Measurements from ENCODE around the gene CTNNA3.

DNA sequence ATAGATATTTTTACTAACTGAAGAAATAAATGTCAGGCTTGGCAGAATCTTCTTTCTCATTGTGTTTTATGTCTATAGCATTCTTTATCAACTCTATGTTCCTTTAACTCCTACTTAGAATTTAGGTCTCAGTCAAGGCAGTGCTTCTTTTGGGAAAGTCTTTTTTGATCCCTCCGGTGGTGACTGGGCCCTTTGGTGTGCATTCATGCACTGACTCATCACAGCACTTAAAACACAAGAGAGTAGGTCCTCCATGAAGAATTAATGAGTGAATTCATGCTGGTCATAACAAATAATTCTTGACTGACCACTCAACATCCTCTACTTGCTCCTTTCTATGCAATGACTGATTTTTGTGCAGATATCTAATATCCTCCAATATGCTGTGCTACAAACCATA, 1229.0 kb downstream of the CTNNA3 start:
- no peak for TF ChIP-seq EZH2phosphoT487 (conservative IDR thresholded peaks at IDR 0.05; ENCODE audit: low read length)
- TF ChIP-seq, protein P1, sequence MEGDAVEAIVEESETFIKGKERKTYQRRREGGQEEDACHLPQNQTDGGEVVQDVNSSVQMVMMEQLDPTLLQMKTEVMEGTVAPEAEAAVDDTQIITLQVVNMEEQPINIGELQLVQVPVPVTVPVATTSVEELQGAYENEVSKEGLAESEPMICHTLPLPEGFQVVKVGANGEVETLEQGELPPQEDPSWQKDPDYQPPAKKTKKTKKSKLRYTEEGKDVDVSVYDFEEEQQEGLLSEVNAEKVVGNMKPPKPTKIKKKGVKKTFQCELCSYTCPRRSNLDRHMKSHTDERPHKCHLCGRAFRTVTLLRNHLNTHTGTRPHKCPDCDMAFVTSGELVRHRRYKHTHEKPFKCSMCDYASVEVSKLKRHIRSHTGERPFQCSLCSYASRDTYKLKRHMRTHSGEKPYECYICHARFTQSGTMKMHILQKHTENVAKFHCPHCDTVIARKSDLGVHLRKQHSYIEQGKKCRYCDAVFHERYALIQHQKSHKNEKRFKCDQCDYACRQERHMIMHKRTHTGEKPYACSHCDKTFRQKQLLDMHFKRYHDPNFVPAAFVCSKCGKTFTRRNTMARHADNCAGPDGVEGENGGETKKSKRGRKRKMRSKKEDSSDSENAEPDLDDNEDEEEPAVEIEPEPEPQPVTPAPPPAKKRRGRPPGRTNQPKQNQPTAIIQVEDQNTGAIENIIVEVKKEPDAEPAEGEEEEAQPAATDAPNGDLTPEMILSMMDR (IDR thresholded peaks at IDR 0.05; ENCODE audit: insufficient read depth, low read length, poor library complexity, severe bottlenecking) = no peak
